Esophagus muscularis mucosa (tissue), 4 donors: ENCODE measurements around the gene SPATA6L. TPM values are rescaled to one million over a fixed set of nuclear protein-coding genes. Genes with fewer than 3 reads are reported as not detected.
A peak's percentile ranks its signal among the peaks of the same experiment; 100 is the strongest.

Experiments
- DNase-seq: peaks from one replicate; pipeline ENCODE4 v3.0.0-alpha.2; 2017; ENCODE audit errors: extremely low spot score
- H3K27ac ChIP-seq, 4 donors: fragments of 200-600 bp; sonication (generic); replicated peaks in 1 of 4; 1 replicate in 3 of 4; 2 replicates in 1 of 4; pipeline ENCODE4 v1.5.1; 2016 to 2019; ENCODE audit warnings: mild to moderate bottlenecking in 1 of 4
- H3K27me3 ChIP-seq, 4 donors: fragments of 200-600 bp; sonication (generic); one replicate each; pipeline versions ENCODE4 v1.5.1 to v1.6.0; 2016 to 2019
- H3K36me3 ChIP-seq, 4 donors: fragments of 200-600 bp; sonication (generic); one replicate each; pipeline ENCODE4 v1.5.1; 2016 to 2019
- H3K4me1 ChIP-seq, 4 donors: fragments of 200-600 bp; sonication (generic); one replicate each; pipeline ENCODE4 v1.5.1; 2016 to 2019
- H3K4me3 ChIP-seq, 4 donors: fragments of 200-600 bp; sonication (generic); 1 replicate in 2 of 4; 2 replicates in 2 of 4; pipeline ENCODE4 v1.5.1; 2016 to 2019; ENCODE audit warnings: mild to moderate bottlenecking in 4 of 4, moderate library complexity in 1 of 4
- H3K9me3 ChIP-seq, 4 donors: fragments of 200-600 bp; sonication (generic); 1 replicate in 3 of 4; 2 replicates in 1 of 4; pipeline ENCODE4 v1.5.1; 2016 to 2019
- CTCF ChIP-seq, 3 experiments: fragments of 200-600 bp in 2 of 3; fragments of 450-650 bp in 1 of 3; sonication (generic) in 2 of 3; IDR thresholded peaks; one replicate each; pipeline ENCODE4 v1.5.1; 2017 to 2019; ENCODE audit warnings: antibody characterized with exemption in 3 of 3, mild to moderate bottlenecking in 2 of 3, moderate library complexity in 1 of 3
- EP300 ChIP-seq: sonication (generic); formaldehyde crosslinking; IDR thresholded peaks from one replicate; pipeline ENCODE4 v1.6.1; 2017; ENCODE audit warnings: antibody characterized with exemption
- POLR2A ChIP-seq: fragments of 450-650 bp; IDR thresholded peaks from one replicate; pipeline ENCODE4 v1.6.1; 2017; ENCODE audit warnings: antibody characterized with exemption, moderate library complexity, mild to moderate bottlenecking, low read depth
- POLR2AphosphoS5 ChIP-seq, 2 donors: sonication (generic); formaldehyde crosslinking; IDR thresholded peaks; one replicate each; pipeline ENCODE4 v1.6.1; 2017; ENCODE audit warnings: antibody characterized with exemption in 2 of 2
- WGBS: methylation state at CpG from one replicate; pipeline ENCODE4 v1.1.5; 2018; 5-methylcytosine and 5-hydroxymethylcytosine counted together
- intact Hi-C: fragments of 100-400 bp; cut with DNase I; formaldehyde crosslinking; loops from one replicate; pipeline ENCODE4 v1.15.1; 2023
- total RNA-seq, 4 donors: library from RNA; depleted of rRNA; stranded (reverse); fragments of >200 nt; gene quantifications; one replicate each; pipeline versions ENCODE4 v1.1.0 to v1.2.1, GENCODE V29; 2016

Gene SPATA6L
- total RNA-seq, 4 donors from 2014 or later: 0.23 to 1.7 (median 1.1) TPM

- H3K4me3 ChIP-seq: no peak overlapping the region
- no peak for TF ChIP-seq EP300
- no peak for TF ChIP-seq POLR2AphosphoS5 (IDR thresholded peaks at IDR 0.05)
- no peak for TF ChIP-seq CTCF (IDR thresholded peaks at IDR 0.05)
- no peak for TF ChIP-seq POLR2A
- H3K9me3 ChIP-seq: no peaks in the 10 kb centered on the region
- no peaks in the 10 kb centered on the region for H3K27me3 ChIP-seq
- H3K4me1 ChIP-seq: peaks cover 0 to 25% (median 15%) of the 10 kb centered on the region in 4 donors
- WGBS: 85% methylated on average over 8 of the region's 8 CpGs
- intact Hi-C loops: no loop called here
- peaks cover 0 to 13% (median 6%) of the 10 kb centered on the region in 4 donors for H3K36me3 ChIP-seq
- H3K27ac ChIP-seq: no peak overlapping the region
- no peak for DNase-seq
Observed at GRCh38 chr9:4575997-4576396, 90.3 kb downstream of the SPATA6L start.

GRCh38 chr9:4574657-4575243, 91.5 kb downstream of the SPATA6L start:
- Histone ChIP-seq H3K9me3 (no peaks in the 10 kb centered on the region), H3K4me3 (no peak overlapping the region), H3K27me3 (no peaks in the 10 kb centered on the region), H3K4me1 (peaks cover 0 to 22% (median 15%) of the 10 kb centered on the region in 4 donors), H3K27ac (peak overlapping the region in 1 of 4 donors; percentile 41), H3K36me3 (peaks cover 0 to 13% (median 6%) of the 10 kb centered on the region in 4 donors)
- 91% methylated on average over 7 of the region's 7 CpGs for WGBS
- TF ChIP-seq CTCF (IDR thresholded peaks at IDR 0.05) (no peak), EP300 (no peak)
- DNase-seq: no peak
- intact Hi-C loops: no loop called here

GRCh38 chr9:4573634-4574389, 92.5 kb downstream of the SPATA6L start:
- peaks cover 0 to 13% (median 6%) of the 10 kb centered on the region in 4 donors for H3K36me3 ChIP-seq
- intact Hi-C loops: no loop called here
- H3K9me3 ChIP-seq: no peaks in the 10 kb centered on the region
- H3K4me1 ChIP-seq: peaks cover 0 to 16% (median 10%) of the 10 kb centered on the region in 4 donors
- no peak overlapping the region for H3K4me3 ChIP-seq
- H3K27ac ChIP-seq: peak overlapping the region in 1 of 4 donors; percentile 41
- DNase-seq: no peak
- TF ChIP-seq POLR2A (no peak), CTCF (IDR thresholded peaks at IDR 0.05) (no peak), POLR2AphosphoS5 (IDR thresholded peaks at IDR 0.05) (no peak), EP300 (no peak)
- WGBS: 83% methylated on average over 5 of the region's 5 CpGs
- no peaks in the 10 kb centered on the region for H3K27me3 ChIP-seq

GRCh38 chr9:4573176-4573575, 93.1 kb downstream of the SPATA6L start:
- no peak for DNase-seq
- Histone ChIP-seq H3K27me3 (no peaks in the 10 kb centered on the region), H3K36me3 (peaks cover 0 to 13% (median 6%) of the 10 kb centered on the region in 4 donors), H3K4me1 (peaks cover 0 to 16% (median 10%) of the 10 kb centered on the region in 4 donors), H3K27ac (no peak overlapping the region), H3K4me3 (no peak overlapping the region), H3K9me3 (no peaks in the 10 kb centered on the region)
- intact Hi-C loops: no loop called here
- TF ChIP-seq POLR2AphosphoS5 (IDR thresholded peaks at IDR 0.05): no peak
- no peak for TF ChIP-seq CTCF (IDR thresholded peaks at IDR 0.05)
- TF ChIP-seq POLR2A: no peak
- no peak for TF ChIP-seq EP300
- 90% methylated on average over 4 of the region's 4 CpGs for WGBS
